Fibroblast of lung (primary cell): ENCODE measurements around the gene RGS14.

Experiments
- EZH2 ChIP-seq: IDR thresholded peaks from 2 replicates; pipeline ENCODE4 v1.5.1; 2012; ENCODE audit warnings: low read length, control low read depth, mild to moderate bottlenecking; ENCODE audit errors: missing control alignments
- TF ChIP-seq, protein P1 (sequence below), 2 donors: IDR thresholded peaks in 1 of 2; conservative IDR thresholded peaks in 1 of 2; 1 replicate in 1 of 2; 2 replicates in 1 of 2; pipeline ENCODE4 v1.5.1; 2011 to 2012; ENCODE audit warnings: low read length in 2 of 2, control low read depth in 1 of 2, inconsistent platforms in 1 of 2, low read depth in 1 of 2, mild to moderate bottlenecking in 1 of 2

- TF ChIP-seq, protein P1, sequence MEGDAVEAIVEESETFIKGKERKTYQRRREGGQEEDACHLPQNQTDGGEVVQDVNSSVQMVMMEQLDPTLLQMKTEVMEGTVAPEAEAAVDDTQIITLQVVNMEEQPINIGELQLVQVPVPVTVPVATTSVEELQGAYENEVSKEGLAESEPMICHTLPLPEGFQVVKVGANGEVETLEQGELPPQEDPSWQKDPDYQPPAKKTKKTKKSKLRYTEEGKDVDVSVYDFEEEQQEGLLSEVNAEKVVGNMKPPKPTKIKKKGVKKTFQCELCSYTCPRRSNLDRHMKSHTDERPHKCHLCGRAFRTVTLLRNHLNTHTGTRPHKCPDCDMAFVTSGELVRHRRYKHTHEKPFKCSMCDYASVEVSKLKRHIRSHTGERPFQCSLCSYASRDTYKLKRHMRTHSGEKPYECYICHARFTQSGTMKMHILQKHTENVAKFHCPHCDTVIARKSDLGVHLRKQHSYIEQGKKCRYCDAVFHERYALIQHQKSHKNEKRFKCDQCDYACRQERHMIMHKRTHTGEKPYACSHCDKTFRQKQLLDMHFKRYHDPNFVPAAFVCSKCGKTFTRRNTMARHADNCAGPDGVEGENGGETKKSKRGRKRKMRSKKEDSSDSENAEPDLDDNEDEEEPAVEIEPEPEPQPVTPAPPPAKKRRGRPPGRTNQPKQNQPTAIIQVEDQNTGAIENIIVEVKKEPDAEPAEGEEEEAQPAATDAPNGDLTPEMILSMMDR (conservative IDR thresholded peaks at IDR 0.05 in 1 of 2, IDR thresholded peaks at IDR 0.05 in 1 of 2; ENCODE audit: low read depth in 1 of 2, low read length in 2 of 2), result no peak
- TF ChIP-seq EZH2, result no peak
Observed at GRCh38 chr5:177396807-177397206, 39.1 kb downstream of the RGS14 start.
